Thyroid gland (tissue), 4 donors: ENCODE data around the gene KRT77. TPM values are rescaled to one million over a fixed set of nuclear protein-coding genes. Genes with fewer than 3 reads are reported as not detected.

Experiments used
- DNase-seq, 2 donors: peaks; one replicate each; pipeline ENCODE4 v3.0.0-alpha.2; 2019
- H3K27ac ChIP-seq, 3 donors: fragments of 200-600 bp; sonication (generic); 1 replicate in 2 of 3; 2 replicates in 1 of 3; pipeline ENCODE4 v1.5.1; 2016 to 2019; ENCODE audit warnings: mild to moderate bottlenecking in 1 of 3, moderate library complexity in 1 of 3
- H3K27me3 ChIP-seq: fragments of 200-600 bp; sonication (generic); one replicate; pipeline ENCODE4 v1.5.1; 2019
- H3K36me3 ChIP-seq, 2 donors: fragments of 200-600 bp; sonication (generic); one replicate each; pipeline ENCODE4 v1.5.1; 2016 to 2019
- H3K4me1 ChIP-seq, 2 donors: fragments of 200-600 bp; sonication (generic); one replicate each; pipeline ENCODE4 v1.5.1; 2017 to 2019
- H3K4me3 ChIP-seq, 3 donors: fragments of 200-600 bp; sonication (generic); replicated peaks in 1 of 3; 1 replicate in 2 of 3; 2 replicates in 1 of 3; pipeline ENCODE4 v1.5.1; 2016; ENCODE audit warnings: mild to moderate bottlenecking in 1 of 3
- H3K9me3 ChIP-seq: fragments of 200-600 bp; sonication (generic); one replicate; pipeline ENCODE4 v1.5.1; 2017
- POLR2A ChIP-seq, 2 donors: fragments of 450-650 bp; IDR thresholded peaks; one replicate each; pipeline ENCODE4 v1.6.1; 2017; ENCODE audit warnings: antibody characterized with exemption in 2 of 2, mild to moderate bottlenecking in 2 of 2, moderate library complexity in 1 of 2
- WGBS, 2 donors: methylation state at CpG; one replicate each; pipeline ENCODE4 v1.1.5; 2017; 5-methylcytosine and 5-hydroxymethylcytosine counted together
- intact Hi-C: fragments of 100-400 bp; cut with DNase I; formaldehyde crosslinking; loops from one replicate; pipeline ENCODE4 v1.15.1; 2023
- total RNA-seq, 4 donors: library from RNA; depleted of rRNA; stranded (reverse); fragments of >200 nt; gene quantifications; one replicate each; pipeline ENCODE4 v1.2.3, GENCODE V29; 2016
- TF ChIP-seq, protein P1 (sequence below), 6 experiments: fragments of 200-600 bp in 3 of 6; fragments of 450-650 bp in 3 of 6; sonication (generic) in 3 of 6; IDR thresholded peaks; one replicate each; pipeline ENCODE4 v1.5.1; 2016 to 2019; ENCODE audit warnings: antibody characterized with exemption in 6 of 6, mild to moderate bottlenecking in 2 of 6, inconsistent platforms in 1 of 6, moderate library complexity in 1 of 6

The KRT77 gene
- total RNA-seq, 4 donors from 2014 or later, result not detected

- Histone ChIP-seq H3K27me3 (no peaks in the 10 kb centered on the region), H3K36me3 (no peaks in the 10 kb centered on the region), H3K4me1 (no peaks in the 10 kb centered on the region), H3K9me3 (no peaks in the 10 kb centered on the region), H3K27ac (no peak within 1 kb of the TSS), H3K4me3 (no peak within 1 kb of the TSS)
- DNase-seq, result no peak
- intact Hi-C loops, result no loop called here
- WGBS, 2 donors, result 85 to 91% methylated on average over 3 of the region's 3 CpGs
- TF ChIP-seq POLR2A (IDR thresholded peaks at IDR 0.05), result no peak
- TF ChIP-seq, protein P1, sequence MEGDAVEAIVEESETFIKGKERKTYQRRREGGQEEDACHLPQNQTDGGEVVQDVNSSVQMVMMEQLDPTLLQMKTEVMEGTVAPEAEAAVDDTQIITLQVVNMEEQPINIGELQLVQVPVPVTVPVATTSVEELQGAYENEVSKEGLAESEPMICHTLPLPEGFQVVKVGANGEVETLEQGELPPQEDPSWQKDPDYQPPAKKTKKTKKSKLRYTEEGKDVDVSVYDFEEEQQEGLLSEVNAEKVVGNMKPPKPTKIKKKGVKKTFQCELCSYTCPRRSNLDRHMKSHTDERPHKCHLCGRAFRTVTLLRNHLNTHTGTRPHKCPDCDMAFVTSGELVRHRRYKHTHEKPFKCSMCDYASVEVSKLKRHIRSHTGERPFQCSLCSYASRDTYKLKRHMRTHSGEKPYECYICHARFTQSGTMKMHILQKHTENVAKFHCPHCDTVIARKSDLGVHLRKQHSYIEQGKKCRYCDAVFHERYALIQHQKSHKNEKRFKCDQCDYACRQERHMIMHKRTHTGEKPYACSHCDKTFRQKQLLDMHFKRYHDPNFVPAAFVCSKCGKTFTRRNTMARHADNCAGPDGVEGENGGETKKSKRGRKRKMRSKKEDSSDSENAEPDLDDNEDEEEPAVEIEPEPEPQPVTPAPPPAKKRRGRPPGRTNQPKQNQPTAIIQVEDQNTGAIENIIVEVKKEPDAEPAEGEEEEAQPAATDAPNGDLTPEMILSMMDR (IDR thresholded peaks at IDR 0.05), result no peak
Measured at GRCh38 chr12:52680363-52680762, 23.0 kb downstream of the KRT77 start, which contains the start of gene KRT1. KRT1 (minus strand) TSS chr12:52680407; CDS start chr12:52680348, 59 bp downstream.

- no peaks in the 10 kb centered on the region for H3K4me1 ChIP-seq
- H3K27ac ChIP-seq, result no peak overlapping the region
- no peaks in the 10 kb centered on the region for H3K27me3 ChIP-seq
- no peaks in the 10 kb centered on the region for H3K36me3 ChIP-seq
- no peak for DNase-seq
- TF ChIP-seq POLR2A (IDR thresholded peaks at IDR 0.05), result no peak
- TF ChIP-seq, protein P1 (IDR thresholded peaks at IDR 0.05), result no peak
- H3K9me3 ChIP-seq, result no peaks in the 10 kb centered on the region
- no peak overlapping the region for H3K4me3 ChIP-seq
- intact Hi-C loops, result no loop called here
- WGBS, 2 donors, result 91 to 93% methylated on average over 5 of the region's 5 CpGs
Measured at GRCh38 chr12:52679875-52680274, 23.4 kb downstream of the KRT77 start.

GRCh38 chr12:52677671-52678070, 25.7 kb downstream of the KRT77 start:
- Histone ChIP-seq H3K4me1 (no peaks in the 10 kb centered on the region), H3K4me3 (no peak overlapping the region), H3K36me3 (no peaks in the 10 kb centered on the region), H3K9me3 (no peaks in the 10 kb centered on the region), H3K27me3 (no peaks in the 10 kb centered on the region), H3K27ac (no peak overlapping the region)
- intact Hi-C loops, result no loop called here
- TF ChIP-seq, protein P1 (IDR thresholded peaks at IDR 0.05), result no peak
- no peak for TF ChIP-seq POLR2A (IDR thresholded peaks at IDR 0.05)
- WGBS, 2 donors, result 80 to 89% methylated on average over 1 of the region's 1 CpG
- no peak for DNase-seq

GRCh38 chr12:52677126-52677525, 26.2 kb downstream of the KRT77 start:
- no peaks in the 10 kb centered on the region for H3K36me3 ChIP-seq
- no peak for DNase-seq
- TF ChIP-seq, protein P1 (IDR thresholded peaks at IDR 0.05), result no peak
- no peak for TF ChIP-seq POLR2A (IDR thresholded peaks at IDR 0.05)
- intact Hi-C loops, result no loop called here
- no peaks in the 10 kb centered on the region for H3K4me1 ChIP-seq
- no peak overlapping the region for H3K27ac ChIP-seq
- H3K4me3 ChIP-seq, result no peak overlapping the region
- WGBS, 2 donors, result 90 to 91% methylated on average over 5 of the region's 5 CpGs
- no peaks in the 10 kb centered on the region for H3K9me3 ChIP-seq
- H3K27me3 ChIP-seq, result no peaks in the 10 kb centered on the region

- Histone ChIP-seq H3K27me3 (no peaks in the 10 kb centered on the region), H3K9me3 (no peaks in the 10 kb centered on the region), H3K36me3 (no peaks in the 10 kb centered on the region), H3K27ac (no peak overlapping the region), H3K4me3 (no peak overlapping the region), H3K4me1 (no peaks in the 10 kb centered on the region)
- 80 to 92% methylated on average over 5 to 7 of the region's 7 CpGs for WGBS, 2 donors
- DNase-seq, result no peak
- TF ChIP-seq, protein P1 (IDR thresholded peaks at IDR 0.05), result no peak
- no peak for TF ChIP-seq POLR2A (IDR thresholded peaks at IDR 0.05)
- intact Hi-C loops, result no loop called here
Measured at GRCh38 chr12:52676163-52676562, 27.2 kb downstream of the KRT77 start.
